GM11168 (cell line): Measurements from ENCODE around the gene MYH7.
"Not testable (repeated sequence)": the region's sequence is repeated elsewhere in the genome, so short reads cannot be mapped to it uniquely, and the experiment has no call there.

Source experiments
- in situ Hi-C: fragments of 300-500 bp; cut with MboI; formaldehyde crosslinking; loops from one replicate; pipeline ENCODE4 v1.12.0; 2022; ENCODE audit warnings: low sequenced_read_pairs; ENCODE audit not compliant: unreplicated experiment

Gene MYH7

DNA sequence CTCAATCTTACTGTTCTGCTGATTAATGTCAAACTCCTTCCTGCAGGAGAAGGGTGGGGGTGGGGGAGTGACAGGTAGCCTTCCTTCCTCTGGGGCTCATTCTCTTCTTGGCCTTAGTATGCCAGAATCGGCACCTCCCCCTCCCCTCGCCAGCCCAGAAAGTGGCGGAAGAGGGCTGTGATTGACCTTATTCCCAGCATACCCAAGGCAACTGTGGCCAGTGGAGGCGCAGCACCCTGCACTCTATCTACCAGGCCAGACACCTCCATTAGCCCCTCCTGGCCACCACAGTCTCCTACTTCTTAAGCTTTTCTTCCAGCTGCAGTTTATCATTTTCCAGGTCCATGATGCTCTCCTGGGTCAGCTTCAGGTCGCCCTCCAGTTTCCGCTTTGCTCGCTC is 42.8 kb downstream of the MYH7 start:
- in situ Hi-C loops = no loop called here

GRCh38 chr14:23389871-23390270 is 45.6 kb downstream of the MYH7 start:
- in situ Hi-C loops = not testable (repeated sequence)

GRCh38 chr14:23389396-23389795 is 46.1 kb downstream of the MYH7 start:
- in situ Hi-C loops = no loop called here

GRCh38 chr14:23388996-23389395 is 46.5 kb downstream of the MYH7 start:
- in situ Hi-C loops = no loop called here

- in situ Hi-C loops = no loop called here
These were observed 47.3 kb downstream of the MYH7 start for GRCh38 chr14:23387916-23388882.

- in situ Hi-C loops = no loop called here
These were observed 48.5 kb downstream of the MYH7 start for GRCh38 chr14:23386999-23387398.

DNA sequence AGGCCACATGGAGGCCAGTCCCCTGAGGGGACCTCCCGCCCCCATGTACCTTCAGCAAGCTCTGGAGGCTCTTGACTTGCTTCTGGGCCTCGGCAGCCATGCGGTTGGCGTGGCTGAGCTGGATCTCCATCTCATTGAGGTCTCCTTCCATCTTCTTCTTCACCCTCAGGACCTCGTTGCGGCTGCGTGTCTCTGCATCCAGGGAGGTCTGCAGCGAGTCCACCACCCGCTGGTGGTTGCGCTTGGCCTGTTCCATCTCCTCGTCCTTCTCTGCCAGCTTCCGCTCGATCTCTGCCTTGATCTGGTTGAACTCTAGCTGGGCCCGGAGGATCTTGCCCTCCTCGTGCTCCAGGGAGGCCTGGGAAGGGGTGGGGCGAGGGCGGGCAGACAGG is 49.2 kb downstream of the MYH7 start:
- in situ Hi-C loops = not testable (repeated sequence)

GRCh38 chr14:23385642-23386265 is 49.7 kb downstream of the MYH7 start:
- in situ Hi-C loops = no loop called here

DNA sequence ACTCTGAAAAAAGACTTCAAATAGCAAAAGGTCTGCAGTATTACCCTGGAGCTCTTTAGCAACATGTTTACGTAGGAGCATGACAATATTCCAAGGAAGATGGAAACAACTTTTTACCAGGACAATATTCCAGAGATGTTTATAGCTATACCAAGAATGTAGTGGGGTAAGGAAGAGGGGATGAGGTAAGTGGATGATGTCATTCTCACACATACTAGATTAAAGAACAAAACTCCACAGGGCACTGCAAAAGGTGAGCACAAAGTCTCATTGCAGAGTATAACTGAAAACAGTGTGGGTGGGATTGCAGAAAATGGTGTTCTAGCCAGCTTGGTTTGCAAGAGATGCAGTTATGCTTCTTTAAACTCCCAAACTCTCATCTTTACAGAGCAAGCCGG is 50.2 kb downstream of the MYH7 start:
- in situ Hi-C loops = no loop called here

- in situ Hi-C loops = no loop called here
These were observed 50.9 kb downstream of the MYH7 start for GRCh38 chr14:23384364-23385080.

GRCh38 chr14:23382731-23383440 is 52.6 kb downstream of the MYH7 start:
- in situ Hi-C loops = no loop called here

GRCh38 chr14:23382276-23382675 is 53.2 kb downstream of the MYH7 start:
- in situ Hi-C loops = no loop called here

DNA sequence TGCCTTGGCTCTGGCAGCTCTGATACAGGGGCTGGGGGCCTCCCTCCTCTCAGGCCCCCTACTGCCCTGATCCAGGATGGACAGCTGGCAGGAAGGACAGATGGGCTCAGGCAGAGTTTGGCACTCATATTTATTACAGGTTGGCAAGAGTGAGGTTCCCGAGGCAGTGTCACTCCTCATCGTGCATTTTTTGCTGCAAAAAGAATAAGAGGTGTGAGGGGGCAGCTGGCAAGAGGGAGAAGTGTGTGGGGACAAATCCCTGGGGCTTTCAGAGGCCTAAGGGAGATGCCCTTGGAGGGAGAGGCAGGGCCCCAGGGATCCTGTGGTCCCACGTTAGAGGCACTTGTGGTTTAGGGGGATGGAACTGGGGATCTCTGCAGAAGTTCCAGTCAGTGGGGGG is 53.6 kb downstream of the MYH7 start:
- in situ Hi-C loops = no loop called here

- in situ Hi-C loops = no loop called here
These were observed 54.5 kb downstream of the MYH7 start for GRCh38 chr14:23380976-23381375.

DNA sequence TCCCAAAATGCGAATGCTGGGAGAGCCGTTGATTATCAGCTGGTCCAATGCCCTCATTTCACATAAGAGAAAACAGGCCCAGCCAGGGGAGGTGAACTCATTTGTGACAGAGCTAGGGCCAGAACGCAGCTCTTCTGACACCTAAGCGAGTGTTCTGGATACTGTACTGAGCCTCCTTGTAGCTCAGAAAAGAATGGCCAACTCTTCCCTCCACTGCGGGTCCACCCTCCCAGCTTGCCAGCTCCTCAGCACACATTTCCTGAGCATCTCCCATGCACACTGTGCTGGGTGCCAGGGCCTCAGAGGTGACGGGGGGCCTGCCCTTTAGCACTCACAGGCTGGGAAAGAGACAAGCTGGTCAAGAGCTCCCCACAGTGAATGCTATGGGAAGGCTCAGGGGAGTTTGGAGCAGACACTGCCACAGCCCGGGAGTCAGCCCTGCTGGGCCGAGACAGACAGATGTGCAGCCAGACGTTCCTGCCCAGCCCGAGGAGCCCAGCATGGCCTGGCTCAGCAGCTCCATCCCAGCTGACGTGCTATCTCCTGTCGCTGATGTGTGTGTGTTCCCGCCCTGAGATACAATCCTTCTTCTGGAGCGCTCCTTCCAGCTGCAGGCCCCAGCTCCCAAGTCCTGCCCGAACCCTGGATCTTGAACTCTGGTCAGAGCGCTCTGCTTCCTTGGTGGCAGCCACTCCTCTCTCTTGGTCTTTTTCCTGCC is 55.1 kb downstream of the MYH7 start:
- in situ Hi-C loops = no loop called here

- in situ Hi-C loops = no loop called here
These were observed 55.9 kb downstream of the MYH7 start for GRCh38 chr14:23379366-23380196.

DNA sequence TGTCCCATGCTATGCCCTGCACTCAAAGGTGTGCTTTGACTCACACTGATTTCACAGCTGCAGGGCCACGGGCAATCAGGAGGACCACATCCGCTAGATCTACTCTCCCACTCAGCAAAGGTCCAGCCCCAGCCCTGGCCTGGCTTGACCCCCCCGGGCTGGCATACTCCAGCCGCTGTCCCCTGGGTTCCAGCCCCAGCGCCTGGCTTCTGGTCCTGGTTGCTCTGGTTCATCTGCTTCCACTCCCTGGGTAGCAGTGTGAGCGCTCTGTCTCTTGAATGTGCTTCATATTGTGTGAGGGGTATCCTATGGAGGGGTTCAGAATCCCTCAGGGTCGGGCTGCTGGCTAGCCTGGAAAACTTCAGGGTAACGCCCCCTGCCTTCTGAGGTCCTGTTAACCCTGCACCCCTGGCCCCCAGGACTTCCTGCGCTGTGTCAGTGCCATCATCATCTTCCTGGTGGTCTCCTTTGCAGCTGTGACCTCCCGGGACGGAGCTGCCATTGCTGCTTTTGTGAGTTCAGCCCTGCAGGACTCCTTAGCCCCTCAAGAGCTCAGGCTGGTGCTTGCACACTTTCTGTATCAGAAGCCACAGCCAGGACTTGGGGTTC is 56.7 kb downstream of the MYH7 start:
- in situ Hi-C loops = no loop called here
